ENCODE measurements around the gene BEGAIN. TPM values are rescaled to one million over a fixed set of nuclear protein-coding genes. Genes with fewer than 3 reads are reported as not detected.

Gene BEGAIN
- total and polyA plus RNA-seq, 8 donors = 1.2 to 3.6 (median 2.0) TPM

GRCh38 chr14:100619396-100620254 is 32.4 kb upstream of the BEGAIN start:
- no peak for TF ChIP-seq CTCF (IDR thresholded peaks at IDR 0.05)
- no peaks in the 10 kb centered on the region for H3K36me3 ChIP-seq
- H3K9me3 ChIP-seq = no peaks in the 10 kb centered on the region
- H3K27me3 ChIP-seq = peaks cover 0 to 47% of the 10 kb centered on the region in 2 donors
- H3K4me3 ChIP-seq = no peak overlapping the region
- H3K4me1 ChIP-seq = peaks cover 4 to 31% of the 10 kb centered on the region in 2 donors
- H3K27ac ChIP-seq = no peak overlapping the region
- DNase-seq = no peak
- no peak for ATAC-seq
- intact Hi-C loops (cut with DNase I) = no loop called here

- intact Hi-C loops (cut with DNase I) = no loop called here
- ATAC-seq = no peak
- no peak for TF ChIP-seq CTCF (IDR thresholded peaks at IDR 0.05)
- Histone ChIP-seq H3K36me3 (no peaks in the 10 kb centered on the region), H3K27me3 (peaks cover 0 to 39% of the 10 kb centered on the region in 2 donors), H3K4me3 (no peak overlapping the region), H3K27ac (no peak overlapping the region), H3K9me3 (no peaks in the 10 kb centered on the region), H3K4me1 (peaks cover 4 to 31% of the 10 kb centered on the region in 2 donors)
- DNase-seq = no peak
These were observed 31.6 kb upstream of the BEGAIN start for GRCh38 chr14:100618763-100619320.

- DNase-seq (peak in 1 of 4 donors; percentile 57), ATAC-seq (peak; percentile 68)
- intact Hi-C loops (cut with DNase I) = no loop called here
These were observed 31.1 kb upstream of the BEGAIN start for GRCh38 chr14:100618318-100618693.

GRCh38 chr14:100617410-100618317 is 30.4 kb upstream of the BEGAIN start:
- TF ChIP-seq CTCF (IDR thresholded peaks at IDR 0.05) = no peak
- Histone ChIP-seq H3K4me1 (peaks cover 4 to 31% of the 10 kb centered on the region in 2 donors), H3K9me3 (no peaks in the 10 kb centered on the region), H3K4me3 (no peak overlapping the region), H3K27me3 (peaks cover 0 to 29% of the 10 kb centered on the region in 2 donors), H3K36me3 (no peaks in the 10 kb centered on the region), H3K27ac (no peak overlapping the region)
- peak in 3 of 4 donors; percentile 9 to 29 (median 21) for DNase-seq
- intact Hi-C loops (cut with DNase I) = no loop called here
- ATAC-seq = peak; percentile 10

More at GRCh38 chr14:100618318-100618693, 31.1 kb upstream of the BEGAIN start:
- Histone ChIP-seq H3K27me3 (peaks cover 0 to 33% of the 10 kb centered on the region in 2 donors), H3K4me1 (peaks cover 4 to 31% of the 10 kb centered on the region in 2 donors), H3K36me3 (no peaks in the 10 kb centered on the region), H3K27ac (no peak overlapping the region), H3K4me3 (no peak overlapping the region), H3K9me3 (no peaks in the 10 kb centered on the region)
- TF ChIP-seq CTCF (IDR thresholded peaks at IDR 0.05) = no peak

Data from left lung (tissue), 10 donors.